ENCODE measurements around the gene HRC. TPM values are rescaled to one million over a fixed set of nuclear protein-coding genes. Genes with fewer than 3 reads are reported as not detected.
A peak's percentile ranks its signal among the peaks of the same experiment; 100 is the strongest.

The HRC gene, protein sequence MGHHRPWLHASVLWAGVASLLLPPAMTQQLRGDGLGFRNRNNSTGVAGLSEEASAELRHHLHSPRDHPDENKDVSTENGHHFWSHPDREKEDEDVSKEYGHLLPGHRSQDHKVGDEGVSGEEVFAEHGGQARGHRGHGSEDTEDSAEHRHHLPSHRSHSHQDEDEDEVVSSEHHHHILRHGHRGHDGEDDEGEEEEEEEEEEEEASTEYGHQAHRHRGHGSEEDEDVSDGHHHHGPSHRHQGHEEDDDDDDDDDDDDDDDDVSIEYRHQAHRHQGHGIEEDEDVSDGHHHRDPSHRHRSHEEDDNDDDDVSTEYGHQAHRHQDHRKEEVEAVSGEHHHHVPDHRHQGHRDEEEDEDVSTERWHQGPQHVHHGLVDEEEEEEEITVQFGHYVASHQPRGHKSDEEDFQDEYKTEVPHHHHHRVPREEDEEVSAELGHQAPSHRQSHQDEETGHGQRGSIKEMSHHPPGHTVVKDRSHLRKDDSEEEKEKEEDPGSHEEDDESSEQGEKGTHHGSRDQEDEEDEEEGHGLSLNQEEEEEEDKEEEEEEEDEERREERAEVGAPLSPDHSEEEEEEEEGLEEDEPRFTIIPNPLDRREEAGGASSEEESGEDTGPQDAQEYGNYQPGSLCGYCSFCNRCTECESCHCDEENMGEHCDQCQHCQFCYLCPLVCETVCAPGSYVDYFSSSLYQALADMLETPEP
- 0.25 TPM for total RNA-seq

DNA sequence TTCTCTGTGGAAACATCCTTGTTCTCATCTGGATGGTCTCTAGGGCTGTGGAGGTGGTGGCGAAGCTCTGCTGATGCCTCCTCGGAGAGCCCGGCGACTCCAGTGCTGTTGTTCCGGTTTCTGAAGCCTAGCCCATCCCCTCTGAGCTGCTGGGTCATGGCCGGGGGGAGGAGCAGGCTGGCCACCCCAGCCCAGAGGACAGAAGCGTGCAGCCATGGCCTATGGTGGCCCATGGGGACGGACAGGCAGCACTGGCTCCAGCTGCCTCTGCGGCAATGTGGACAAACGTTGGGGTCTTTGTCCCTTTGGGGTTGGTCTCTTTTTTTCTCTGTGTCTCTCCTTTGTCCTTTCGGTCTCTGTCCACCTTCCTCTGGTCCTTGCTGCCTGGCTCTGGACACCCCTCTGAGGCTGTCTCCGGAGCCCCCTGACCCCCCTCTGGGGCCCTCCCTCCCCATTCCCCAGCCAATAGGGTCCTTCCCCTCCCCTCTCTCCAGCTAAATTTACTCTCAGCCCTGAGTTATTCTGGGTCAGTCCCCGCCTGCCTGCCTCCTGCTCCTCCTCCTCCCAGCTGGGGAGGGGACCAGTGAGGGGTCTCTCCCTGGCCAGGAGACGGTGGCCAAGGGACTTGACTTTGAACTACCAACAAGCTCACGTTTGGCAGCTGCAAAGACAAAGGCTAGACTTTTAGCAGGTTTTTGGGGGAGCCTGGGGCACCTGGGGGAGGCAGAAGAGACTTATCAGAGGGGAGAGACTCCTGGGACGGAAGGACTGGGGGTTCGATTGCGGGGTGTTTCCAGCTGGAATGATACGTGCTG, at the start of gene HRC:
Gene HRC (minus strand): TSS at position 392 of the 815 bp plus-strand sequence. CDS start 159 bp downstream, at position 233.
- intact Hi-C loops (cut with DNase I) = no loop called here

DNA sequence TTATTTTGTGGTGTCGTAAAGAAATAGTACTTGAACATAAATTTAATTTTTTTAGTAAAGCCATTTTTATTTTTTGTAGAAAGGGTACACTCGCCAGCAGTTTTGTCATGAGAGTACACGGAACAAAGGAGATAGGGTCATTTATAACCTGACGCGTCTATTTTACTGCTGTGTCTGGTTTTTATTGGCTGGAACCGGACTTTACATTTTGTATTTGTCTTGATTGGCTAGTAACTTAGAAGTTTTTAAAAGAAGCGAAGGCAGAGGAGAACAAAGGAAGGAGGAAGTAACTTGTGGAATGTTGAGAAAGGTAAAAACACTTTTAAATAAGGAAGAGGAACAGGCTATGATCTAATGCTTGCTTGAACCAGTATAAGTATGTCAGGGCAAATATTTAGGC, 45.8 kb upstream of the HRC start:
- TF ChIP-seq POLR2AphosphoS5 (IDR thresholded peaks at IDR 0.05; ENCODE audit: insufficient read depth in 1 of 2, low read depth in 1 of 2) (no peak), POLR2A (IDR thresholded peaks at IDR 0.05) (no peak)
- TF ChIP-seq, protein P1, sequence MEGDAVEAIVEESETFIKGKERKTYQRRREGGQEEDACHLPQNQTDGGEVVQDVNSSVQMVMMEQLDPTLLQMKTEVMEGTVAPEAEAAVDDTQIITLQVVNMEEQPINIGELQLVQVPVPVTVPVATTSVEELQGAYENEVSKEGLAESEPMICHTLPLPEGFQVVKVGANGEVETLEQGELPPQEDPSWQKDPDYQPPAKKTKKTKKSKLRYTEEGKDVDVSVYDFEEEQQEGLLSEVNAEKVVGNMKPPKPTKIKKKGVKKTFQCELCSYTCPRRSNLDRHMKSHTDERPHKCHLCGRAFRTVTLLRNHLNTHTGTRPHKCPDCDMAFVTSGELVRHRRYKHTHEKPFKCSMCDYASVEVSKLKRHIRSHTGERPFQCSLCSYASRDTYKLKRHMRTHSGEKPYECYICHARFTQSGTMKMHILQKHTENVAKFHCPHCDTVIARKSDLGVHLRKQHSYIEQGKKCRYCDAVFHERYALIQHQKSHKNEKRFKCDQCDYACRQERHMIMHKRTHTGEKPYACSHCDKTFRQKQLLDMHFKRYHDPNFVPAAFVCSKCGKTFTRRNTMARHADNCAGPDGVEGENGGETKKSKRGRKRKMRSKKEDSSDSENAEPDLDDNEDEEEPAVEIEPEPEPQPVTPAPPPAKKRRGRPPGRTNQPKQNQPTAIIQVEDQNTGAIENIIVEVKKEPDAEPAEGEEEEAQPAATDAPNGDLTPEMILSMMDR (IDR thresholded peaks at IDR 0.05) = no peak
- Histone ChIP-seq H3K27ac (no peak overlapping the region), H3K36me3 (peaks cover 0 to 47% of the 10 kb centered on the region in 2 donors), H3K27me3 (no peaks in the 10 kb centered on the region), H3K4me1 (no peaks in the 10 kb centered on the region), H3K9me3 (no peaks in the 10 kb centered on the region), H3K4me3 (no peak overlapping the region)
- intact Hi-C loops (cut with DNase I) = loop anchor here (5.0 kb wide), 1 partner anchor 104 kb away; no protein-coding TSS in a partner anchor
- DNase-seq (ENCODE audit: extremely low spot score in 2 of 2) = no peak

More for the DNA sequence above, at the start of gene HRC:
- Histone ChIP-seq H3K9me3 (no peaks in the 10 kb centered on the region), H3K4me3 (no peak within 1 kb of the TSS), H3K27ac (peak within 1 kb of the TSS; percentile 39), H3K4me1 (peaks cover 39% of the 10 kb centered on the region), H3K36me3 (no peaks in the 10 kb centered on the region), H3K27me3 (no peaks in the 10 kb centered on the region)
- no peak for DNase-seq (ENCODE audit: extremely low spot score in 2 of 2)
- TF ChIP-seq, protein P1 (IDR thresholded peaks at IDR 0.05) = no peak
- TF ChIP-seq POLR2A (IDR thresholded peaks at IDR 0.05) (no peak), POLR2AphosphoS5 (IDR thresholded peaks at IDR 0.05; ENCODE audit: insufficient read depth in 1 of 2, low read depth in 1 of 2) (no peak)

DNA sequence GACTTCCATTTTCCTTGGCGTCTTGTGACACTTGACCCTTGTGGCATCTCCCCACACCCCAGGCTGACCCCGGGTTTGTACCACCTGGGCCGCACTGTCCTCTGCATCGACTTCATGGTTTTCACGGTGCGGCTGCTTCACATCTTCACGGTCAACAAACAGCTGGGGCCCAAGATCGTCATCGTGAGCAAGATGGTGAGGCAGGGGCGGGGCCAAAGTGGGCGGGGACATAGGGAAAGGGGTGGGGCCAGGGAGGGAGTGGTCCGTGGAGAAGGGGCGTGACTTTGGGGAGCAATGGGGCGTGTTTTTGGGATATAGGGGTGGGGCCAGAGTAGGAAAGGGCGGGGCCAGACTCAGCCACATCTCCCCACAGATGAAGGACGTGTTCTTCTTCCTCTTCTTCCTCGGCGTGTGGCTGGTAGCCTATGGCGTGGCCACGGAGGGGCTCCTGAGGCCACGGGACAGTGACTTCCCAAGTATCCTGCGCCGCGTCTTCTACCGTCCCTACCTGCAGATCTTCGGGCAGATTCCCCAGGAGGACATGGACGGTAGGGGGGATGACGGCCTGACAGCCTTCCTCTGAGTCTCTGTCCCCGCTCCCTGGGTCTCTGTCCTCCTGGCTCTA, 45.2 kb upstream of the HRC start:
- intact Hi-C loops (cut with DNase I) = loop anchor here (5.0 kb wide), 1 partner anchor 103 kb away; no protein-coding TSS in a partner anchor

DNA sequence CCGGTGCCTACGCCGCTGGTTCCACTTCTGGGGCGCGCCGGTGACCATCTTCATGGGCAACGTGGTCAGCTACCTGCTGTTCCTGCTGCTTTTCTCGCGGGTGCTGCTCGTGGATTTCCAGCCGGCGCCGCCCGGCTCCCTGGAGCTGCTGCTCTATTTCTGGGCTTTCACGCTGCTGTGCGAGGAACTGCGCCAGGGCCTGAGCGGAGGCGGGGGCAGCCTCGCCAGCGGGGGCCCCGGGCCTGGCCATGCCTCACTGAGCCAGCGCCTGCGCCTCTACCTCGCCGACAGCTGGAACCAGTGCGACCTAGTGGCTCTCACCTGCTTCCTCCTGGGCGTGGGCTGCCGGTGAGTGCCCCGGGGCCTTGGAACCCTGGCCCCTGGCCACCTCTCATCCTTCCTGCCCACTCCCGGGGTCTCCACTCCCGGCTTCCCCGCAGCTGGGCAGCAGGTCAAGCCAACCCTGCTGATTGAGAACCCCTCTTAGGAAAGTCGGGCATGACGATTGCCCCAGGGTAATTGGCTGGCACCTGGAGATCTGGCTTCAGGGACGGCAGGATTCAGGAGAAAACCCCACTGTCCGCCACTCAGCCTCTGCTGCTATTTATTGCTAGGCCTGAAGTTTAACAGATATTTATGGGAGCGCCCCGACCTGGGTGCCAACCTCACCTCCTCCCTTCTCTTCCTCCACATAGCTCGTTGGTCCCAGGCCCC, 41.5 kb upstream of the HRC start:
- TF ChIP-seq POLR2AphosphoS5 (IDR thresholded peaks at IDR 0.05; ENCODE audit: insufficient read depth in 1 of 2, low read depth in 1 of 2) = no peak
- no peak for TF ChIP-seq POLR2A (IDR thresholded peaks at IDR 0.05)
- TF ChIP-seq, protein P1 (IDR thresholded peaks at IDR 0.05) = no peak
- H3K36me3 ChIP-seq = peaks cover 0 to 20% of the 10 kb centered on the region in 2 donors
- H3K27me3 ChIP-seq = no peaks in the 10 kb centered on the region
- intact Hi-C loops (cut with DNase I) = no loop called here
- no peak for DNase-seq (ENCODE audit: extremely low spot score in 2 of 2)
- peak overlapping the region; percentile 29 for H3K27ac ChIP-seq
- peak overlapping the region in 1 of 2 donors; percentile 3 for H3K4me3 ChIP-seq
- H3K4me1 ChIP-seq = no peaks in the 10 kb centered on the region
- H3K9me3 ChIP-seq = no peaks in the 10 kb centered on the region

More for the DNA sequence above, 45.2 kb upstream of the HRC start:
- H3K27ac ChIP-seq = no peak overlapping the region
- no peak overlapping the region for H3K4me3 ChIP-seq
- no peaks in the 10 kb centered on the region for H3K4me1 ChIP-seq
- no peaks in the 10 kb centered on the region for H3K27me3 ChIP-seq
- no peaks in the 10 kb centered on the region for H3K9me3 ChIP-seq
- TF ChIP-seq, protein P1 (IDR thresholded peaks at IDR 0.05) = no peak
- DNase-seq (ENCODE audit: extremely low spot score in 2 of 2) = no peak
- H3K36me3 ChIP-seq = peaks cover 0 to 42% of the 10 kb centered on the region in 2 donors
